Stimulated activated CD8-positive, alpha-beta memory T cell treated with anti-CD3 and anti-CD28 coated beads, Interleukin-7, amount 100 ng/mL, for 48 hours (primary cell): ENCODE data around the gene IQGAP2.
"Not testable (repeated sequence)": the region's sequence is repeated elsewhere in the genome, so short reads cannot be mapped to it uniquely, and the experiment has no call there.

Source experiments
- DNase-seq, 2 donors: peaks; one replicate each; pipeline ENCODE4 v3.0.0-alpha.2; 2020; ENCODE audit warnings: low read depth in 1 of 2; ENCODE audit errors: extremely low read depth in 1 of 2

Gene IQGAP2

GRCh38 chr5:76642390-76643040 is 239.4 kb downstream of the IQGAP2 start:
- DNase-seq = no peak

DNA sequence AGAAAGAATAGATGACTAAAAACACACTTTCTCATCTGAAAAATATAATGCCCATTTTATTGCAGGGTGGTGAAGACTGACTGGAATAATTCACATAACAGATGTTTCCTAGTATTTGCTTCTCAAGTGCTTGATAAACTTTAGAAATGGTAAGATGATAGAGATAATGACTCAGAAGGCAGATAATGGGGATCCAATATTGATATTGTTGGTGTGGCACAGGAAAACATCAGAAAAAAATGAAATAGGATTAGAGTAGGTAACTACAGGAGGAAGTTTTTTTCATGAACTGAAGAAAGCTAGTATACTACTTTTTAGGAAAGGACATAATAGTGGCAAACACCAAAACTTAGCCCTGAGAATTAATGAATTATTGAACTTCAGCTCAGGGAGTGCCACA is 240.3 kb downstream of the IQGAP2 start:
- no peak for DNase-seq

DNA sequence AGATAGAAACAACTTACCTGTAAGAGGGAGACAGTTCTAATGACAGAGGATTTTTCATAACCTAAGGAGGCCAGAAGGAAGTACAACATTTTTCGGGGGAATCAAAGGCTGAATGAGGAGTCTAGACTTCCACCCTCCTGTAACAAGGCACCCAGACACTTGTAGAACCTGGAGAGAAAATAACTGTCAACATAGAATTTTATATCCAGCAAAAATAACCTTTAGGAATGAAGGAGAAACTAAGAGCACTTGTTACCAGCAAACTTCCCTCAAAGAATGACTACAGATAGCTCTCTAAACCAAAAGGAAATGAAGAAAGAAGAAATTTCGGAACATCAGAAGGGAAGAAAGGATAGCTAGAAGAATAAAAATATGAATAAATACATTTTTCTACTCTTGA is 246.1 kb downstream of the IQGAP2 start:
- no peak for DNase-seq

DNA sequence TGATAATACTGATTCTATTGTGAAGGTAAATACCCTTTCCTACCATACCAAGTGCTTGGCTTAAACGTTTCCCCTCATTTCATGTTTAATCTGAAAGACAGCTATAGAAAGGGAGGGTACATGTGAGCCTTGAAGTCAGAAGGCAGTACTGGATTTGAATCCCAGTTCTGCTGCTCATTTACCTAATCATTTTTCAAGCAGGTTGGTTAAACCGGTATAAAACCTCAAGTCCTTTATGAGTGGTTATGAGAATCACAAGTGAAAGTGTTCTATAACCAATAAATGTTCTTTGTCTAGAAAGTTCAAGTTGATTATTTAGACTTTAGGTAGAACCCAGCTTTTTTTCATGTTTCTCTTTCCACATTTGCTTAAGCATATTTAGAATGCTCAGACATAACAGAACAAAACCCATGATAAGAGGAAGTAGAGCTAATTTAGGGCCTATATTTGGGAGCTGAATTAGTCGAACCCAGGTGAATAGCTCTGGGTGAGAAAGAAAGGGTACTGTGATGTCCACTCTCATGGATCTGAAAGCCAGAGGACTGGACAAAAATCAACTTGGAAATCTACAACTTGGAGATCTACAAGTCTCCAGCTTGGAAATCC is 249.8 kb downstream of the IQGAP2 start:
- no peak for DNase-seq

- no peak for DNase-seq
Measured at GRCh38 chr5:76657091-76657490, 254.0 kb downstream of the IQGAP2 start.

DNA sequence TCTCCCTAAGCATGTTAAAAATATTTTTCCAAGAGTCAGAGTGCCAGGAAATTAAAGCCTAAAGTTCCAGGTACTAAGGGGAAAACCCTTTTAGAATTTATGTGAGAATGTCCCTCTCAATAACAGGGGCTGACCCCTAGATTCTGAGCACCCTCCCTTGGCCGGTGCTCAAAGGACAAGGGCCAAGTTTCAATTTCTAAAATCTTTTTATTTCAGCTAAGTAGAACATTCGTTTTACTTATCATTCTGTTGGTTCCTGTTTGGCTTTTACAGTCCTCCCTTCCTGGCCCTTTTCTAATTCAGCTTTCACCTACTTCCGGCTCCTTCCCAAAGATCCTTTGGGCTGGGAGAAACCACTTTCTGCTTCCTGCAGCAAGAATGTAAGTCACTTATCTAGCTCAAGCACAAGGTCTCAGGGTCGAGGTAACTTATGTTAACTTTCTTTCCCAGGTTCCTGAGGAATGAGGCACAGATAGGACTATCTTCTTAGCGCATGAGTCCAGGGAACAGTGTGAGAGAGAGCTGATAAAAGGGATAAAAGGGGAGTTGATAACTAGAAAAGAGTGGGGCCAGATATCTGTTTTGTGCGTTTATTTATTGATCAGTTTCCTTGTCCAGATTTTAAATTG is 254.7 kb downstream of the IQGAP2 start:
- no peak for DNase-seq

- DNase-seq = no peak
Measured at GRCh38 chr5:76660360-76660759, 257.3 kb downstream of the IQGAP2 start.

DNA sequence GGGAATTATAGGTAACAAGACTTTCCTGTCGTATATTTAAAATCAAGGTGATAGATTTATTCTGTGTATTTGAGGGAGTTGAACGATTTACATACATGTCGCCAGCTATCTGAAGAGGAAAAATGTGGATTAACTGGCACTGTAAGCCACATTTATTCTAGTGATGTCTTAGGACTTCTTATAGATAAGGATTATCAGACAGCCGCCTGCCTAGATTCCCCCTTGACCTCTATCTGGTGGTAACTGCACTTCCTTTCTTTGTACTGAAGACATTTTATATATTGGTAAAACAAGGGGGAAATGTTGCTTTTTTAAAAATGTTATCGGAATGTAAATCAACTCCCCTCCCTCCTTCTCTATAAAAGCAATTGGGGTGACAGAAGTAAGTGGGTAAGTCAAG is 259.4 kb downstream of the IQGAP2 start:
- no peak for DNase-seq

DNA sequence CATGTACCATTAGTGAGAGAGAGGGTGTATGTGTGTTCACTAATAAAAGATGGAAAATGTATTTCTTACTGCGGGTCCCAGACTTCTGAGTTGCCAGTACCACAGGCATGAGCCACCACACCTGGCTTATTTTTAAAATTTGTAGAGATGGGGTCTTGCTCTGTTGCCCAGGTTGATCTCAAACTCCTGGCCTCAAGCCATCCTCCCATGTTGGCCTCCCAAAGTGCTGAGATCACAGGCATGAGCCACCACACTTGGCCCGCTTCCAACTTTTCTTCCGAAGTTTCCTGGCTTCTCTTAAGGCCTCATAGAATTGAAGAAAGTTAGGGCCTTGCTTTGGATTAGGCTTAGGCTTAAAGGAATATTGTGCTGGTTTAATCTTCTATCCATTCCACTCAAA is 260.5 kb downstream of the IQGAP2 start:
- DNase-seq = no peak

DNA sequence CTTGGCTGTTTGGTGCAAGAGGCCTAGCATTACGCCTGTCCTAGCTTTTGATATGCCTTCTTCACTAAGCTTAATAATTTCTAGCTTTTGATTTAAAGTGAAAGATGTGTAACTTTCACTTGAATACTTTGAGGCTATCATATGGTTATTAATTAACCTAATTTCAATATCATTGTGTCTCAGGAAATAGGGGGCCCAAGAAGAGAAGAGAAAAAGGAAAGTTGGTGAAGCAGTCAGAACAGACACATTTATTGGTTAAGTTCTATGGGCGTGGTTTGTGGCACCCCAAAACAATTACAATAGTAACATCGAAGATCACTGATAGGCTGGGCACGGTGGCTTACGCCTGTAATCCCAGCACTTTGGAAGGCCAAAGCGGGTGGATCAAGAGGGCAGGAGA is 261.0 kb downstream of the IQGAP2 start:
- DNase-seq = no peak

DNA sequence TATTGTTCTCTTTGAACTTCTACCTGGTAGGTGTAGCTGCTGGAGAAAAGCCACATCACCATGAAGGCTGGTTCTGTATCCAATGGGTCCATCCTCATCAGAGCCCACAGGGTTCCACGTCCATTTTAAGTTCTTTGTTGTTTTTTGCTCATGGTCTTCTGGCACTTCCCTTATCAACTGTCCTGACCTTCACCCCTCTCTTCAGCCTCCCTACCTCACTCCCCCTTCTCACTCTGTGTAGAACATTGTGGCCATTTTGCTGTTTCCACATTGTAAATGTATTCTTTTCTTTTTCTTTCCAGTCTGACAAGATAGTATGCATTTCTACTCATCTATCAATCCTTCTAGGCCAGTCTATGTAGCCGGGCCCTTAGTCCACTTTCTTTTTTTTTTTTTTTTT is 264.4 kb downstream of the IQGAP2 start:
- no peak for DNase-seq

GRCh38 chr5:76669245-76669644 is 266.2 kb downstream of the IQGAP2 start:
- no peak for DNase-seq

GRCh38 chr5:76670508-76670907 is 267.4 kb downstream of the IQGAP2 start:
- no peak for DNase-seq

GRCh38 chr5:76672242-76672641 is 269.2 kb downstream of the IQGAP2 start:
- DNase-seq = no peak

DNA sequence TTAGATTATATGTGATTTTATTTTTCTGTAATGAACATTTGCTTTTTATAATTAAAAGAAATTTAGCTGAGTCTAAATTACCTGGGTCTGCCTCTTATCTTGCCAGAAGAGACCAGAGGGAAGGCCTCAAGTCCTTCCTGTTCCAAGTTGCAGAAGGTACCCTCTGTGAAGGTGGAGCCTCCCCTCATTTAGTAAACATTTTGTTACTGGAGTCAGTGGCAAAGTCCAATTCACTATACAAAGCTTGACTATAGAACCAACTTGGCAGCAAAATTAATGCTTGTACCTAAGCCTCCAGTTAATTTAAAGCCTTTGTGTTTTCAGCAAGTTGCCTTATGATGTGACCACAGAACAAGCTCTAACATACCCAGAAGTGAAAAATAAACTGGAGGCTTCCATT is 270.0 kb downstream of the IQGAP2 start:
- no peak for DNase-seq

- no peak for DNase-seq
Measured at GRCh38 chr5:76674330-76675066, 271.4 kb downstream of the IQGAP2 start.

GRCh38 chr5:76675364-76675763 is 272.3 kb downstream of the IQGAP2 start:
- DNase-seq = no peak

GRCh38 chr5:76677849-76678472 is 274.9 kb downstream of the IQGAP2 start:
- no peak for DNase-seq

- DNase-seq = no peak
Measured at GRCh38 chr5:76679231-76679630, 276.1 kb downstream of the IQGAP2 start.

DNA sequence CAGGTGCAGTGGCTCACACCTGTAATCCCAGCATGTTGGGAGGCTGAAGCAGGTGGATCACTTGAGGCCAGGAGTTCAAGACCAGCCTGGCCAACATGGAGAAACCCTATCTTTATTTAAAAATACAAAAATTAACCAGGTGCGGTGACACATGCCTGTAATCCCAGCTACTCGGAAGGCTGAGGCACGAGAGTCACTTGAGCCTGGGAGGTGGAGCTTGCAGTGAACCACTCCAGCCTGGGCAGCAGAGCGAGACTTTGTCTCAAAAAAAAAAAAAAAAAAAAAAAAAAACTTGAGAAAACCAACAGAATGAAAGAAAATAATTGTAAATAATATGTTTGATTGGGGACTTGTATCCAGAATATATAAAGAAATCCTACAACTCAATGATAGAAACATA is 277.7 kb downstream of the IQGAP2 start:
- not testable (repeated sequence) for DNase-seq

- no peak for DNase-seq
Measured at GRCh38 chr5:76681287-76681686, 278.2 kb downstream of the IQGAP2 start.
